GM19238 (cell line): ENCODE results near the gene TMEM135.
"Not testable (repeated sequence)": the region's sequence is repeated elsewhere in the genome, so short reads cannot be mapped to it uniquely, and the experiment has no call there.

Experiments
- DNase-seq: peaks from one replicate; pipeline ENCODE4 v3.0.0; 2011; ENCODE audit warnings: low spot score; ENCODE audit not compliant: insufficient read length

TMEM135 gene

GRCh38 chr11:87020336-87020735 is 17.4 kb upstream of the TMEM135 start:
- no peak for DNase-seq

GRCh38 chr11:87020764-87021365 is 16.9 kb upstream of the TMEM135 start:
- no peak for DNase-seq

GRCh38 chr11:87022254-87022653 is 15.5 kb upstream of the TMEM135 start:
- no peak for DNase-seq

- no peak for DNase-seq
Observed at GRCh38 chr11:87022738-87023137, 15.0 kb upstream of the TMEM135 start.

GRCh38 chr11:87026415-87026814 is 11.3 kb upstream of the TMEM135 start:
- not testable (repeated sequence) for DNase-seq

- DNase-seq, result no peak
Observed at GRCh38 chr11:87030458-87031054, 7.2 kb upstream of the TMEM135 start.

GRCh38 chr11:87031433-87032170 is 6.1 kb upstream of the TMEM135 start:
- DNase-seq, result no peak

GRCh38 chr11:87033561-87033960 is 4.2 kb upstream of the TMEM135 start:
- DNase-seq, result no peak

GRCh38 chr11:87035976-87036583 is 1.7 kb upstream of the TMEM135 start:
- no peak for DNase-seq

GRCh38 chr11:87036756-87037449 is 831 bp upstream of the TMEM135 start:
- DNase-seq, result no peak

GRCh38 chr11:87038235-87038977 is 672 bp downstream of the TMEM135 start:
- DNase-seq, result no peak

GRCh38 chr11:87039371-87039770 is 1.6 kb downstream of the TMEM135 start:
- no peak for DNase-seq

- no peak for DNase-seq
Observed at GRCh38 chr11:87043894-87044293, 6.2 kb downstream of the TMEM135 start.

- no peak for DNase-seq
Observed at GRCh38 chr11:87046824-87047223, 9.1 kb downstream of the TMEM135 start.

- no peak for DNase-seq
Observed at GRCh38 chr11:87056091-87056490, 18.4 kb downstream of the TMEM135 start.

GRCh38 chr11:87057749-87058148 is 20.0 kb downstream of the TMEM135 start:
- no peak for DNase-seq

GRCh38 chr11:87059596-87060390 is 22.1 kb downstream of the TMEM135 start:
- no peak for DNase-seq

GRCh38 chr11:87061766-87062165 is 24.0 kb downstream of the TMEM135 start:
- no peak for DNase-seq

GRCh38 chr11:87063982-87064381 is 26.2 kb downstream of the TMEM135 start:
- DNase-seq, result no peak

- no peak for DNase-seq
Observed at GRCh38 chr11:87072787-87073186, 35.1 kb downstream of the TMEM135 start.
